HG02973 (cell line): ENCODE results near the gene PDGFRB.

Experiments used
- ATAC-seq: cut with Tn5 transposase; IDR thresholded peaks from one replicate; pipeline ENCODE4 v1.9.1; 2021; ENCODE audit warnings: moderate library complexity; ENCODE audit not compliant: unreplicated experiment

Gene PDGFRB

DNA sequence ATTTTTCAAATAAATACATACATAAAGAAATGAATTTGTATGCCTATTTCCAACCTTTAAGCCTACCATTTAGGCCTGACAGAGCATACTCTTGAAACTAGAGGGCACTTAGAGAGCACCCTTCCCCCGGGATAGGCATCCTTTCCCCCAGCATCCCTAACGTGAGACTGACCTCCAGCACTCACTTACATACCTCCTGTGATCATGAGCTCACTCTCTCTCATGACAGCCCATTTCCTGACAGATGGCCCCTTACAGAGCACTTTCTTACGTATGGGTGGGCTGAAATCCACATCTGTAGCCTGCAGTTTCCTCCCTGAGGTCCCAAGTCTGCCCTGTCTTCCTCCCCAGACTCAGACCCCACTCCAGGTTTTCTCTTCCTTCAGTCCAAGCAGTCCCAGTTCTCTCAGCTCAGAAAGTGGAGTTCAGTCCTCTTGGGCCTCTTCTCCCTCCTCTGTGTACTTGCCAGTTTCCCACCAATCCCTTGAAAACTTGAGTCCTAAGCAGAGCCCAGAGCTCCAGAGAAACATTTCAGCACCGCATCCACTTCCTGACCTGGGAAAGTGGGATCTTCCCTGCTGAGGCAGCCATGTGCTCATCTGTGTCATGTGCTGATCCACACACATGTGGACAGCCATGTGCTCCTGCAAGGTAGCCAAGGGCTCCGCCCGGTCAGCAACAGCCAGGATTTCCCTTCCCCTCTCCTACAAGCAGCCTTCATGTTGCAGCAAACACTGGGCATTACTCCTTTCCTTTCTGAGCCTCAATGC is 8.8 kb upstream of the PDGFRB start:
- ATAC-seq: no peak

DNA sequence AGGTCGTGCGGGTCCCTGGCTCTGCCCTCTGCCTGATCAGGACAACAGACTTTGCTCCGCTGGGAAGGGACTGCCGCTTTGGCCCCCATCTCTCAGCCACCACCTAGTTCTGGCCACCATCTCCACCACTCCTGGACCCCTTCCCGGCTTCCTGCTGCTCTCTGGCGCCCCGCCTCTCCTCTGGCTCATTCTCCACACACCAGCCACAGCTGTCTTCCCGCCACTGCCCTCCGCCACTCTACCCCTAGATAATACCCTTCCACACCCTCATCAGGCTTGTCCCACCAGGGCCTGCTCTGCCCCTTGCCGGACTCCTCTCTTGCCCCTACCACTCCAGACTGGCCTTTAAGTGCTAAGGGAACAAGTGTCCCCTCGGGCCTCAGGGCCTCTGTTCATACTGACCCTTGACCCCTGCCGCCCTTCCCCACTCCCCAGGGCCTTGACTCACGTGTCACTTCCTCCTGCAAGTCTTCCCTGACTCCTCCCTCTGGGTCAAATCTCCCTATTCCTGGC is 8.0 kb upstream of the PDGFRB start:
- no peak for ATAC-seq

DNA sequence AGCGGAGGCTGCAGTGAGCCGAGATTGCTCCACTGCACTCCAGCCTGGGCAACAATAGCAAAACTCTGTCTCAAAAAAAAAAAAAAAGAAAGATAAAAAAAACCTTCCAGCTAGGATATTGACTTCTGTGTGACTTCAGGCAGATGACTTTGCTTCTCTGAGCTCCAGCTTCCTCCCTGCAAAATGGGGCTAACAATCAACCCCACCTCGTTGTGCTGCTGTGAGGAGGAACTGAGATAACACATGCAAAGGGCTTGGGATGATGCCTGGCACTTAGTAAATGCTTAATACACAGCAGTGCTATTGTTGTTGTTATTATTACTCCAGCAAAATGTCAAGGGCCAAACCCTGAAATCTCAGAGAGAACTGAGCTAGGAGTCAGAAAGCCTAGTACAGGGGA is 7.4 kb upstream of the PDGFRB start:
- no peak for ATAC-seq

DNA sequence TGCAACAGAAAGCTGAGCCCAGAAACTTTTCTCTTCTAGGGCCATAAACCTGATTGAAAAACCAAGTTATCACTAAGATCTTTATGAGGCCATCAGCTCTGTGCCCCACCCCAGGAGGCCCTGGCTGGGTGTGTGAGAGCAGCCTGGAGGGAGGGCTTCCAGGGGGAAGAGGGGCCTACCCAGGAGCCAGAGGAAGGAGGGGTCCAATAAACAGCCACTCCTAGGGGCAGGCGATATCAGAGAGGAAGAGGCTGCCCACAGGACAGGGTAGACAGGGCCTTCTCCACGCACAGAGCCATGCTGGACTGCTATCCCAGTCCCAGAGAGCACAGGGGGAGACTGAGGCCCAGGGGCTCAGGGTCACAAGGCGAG is 6.5 kb upstream of the PDGFRB start:
- no peak for ATAC-seq

DNA sequence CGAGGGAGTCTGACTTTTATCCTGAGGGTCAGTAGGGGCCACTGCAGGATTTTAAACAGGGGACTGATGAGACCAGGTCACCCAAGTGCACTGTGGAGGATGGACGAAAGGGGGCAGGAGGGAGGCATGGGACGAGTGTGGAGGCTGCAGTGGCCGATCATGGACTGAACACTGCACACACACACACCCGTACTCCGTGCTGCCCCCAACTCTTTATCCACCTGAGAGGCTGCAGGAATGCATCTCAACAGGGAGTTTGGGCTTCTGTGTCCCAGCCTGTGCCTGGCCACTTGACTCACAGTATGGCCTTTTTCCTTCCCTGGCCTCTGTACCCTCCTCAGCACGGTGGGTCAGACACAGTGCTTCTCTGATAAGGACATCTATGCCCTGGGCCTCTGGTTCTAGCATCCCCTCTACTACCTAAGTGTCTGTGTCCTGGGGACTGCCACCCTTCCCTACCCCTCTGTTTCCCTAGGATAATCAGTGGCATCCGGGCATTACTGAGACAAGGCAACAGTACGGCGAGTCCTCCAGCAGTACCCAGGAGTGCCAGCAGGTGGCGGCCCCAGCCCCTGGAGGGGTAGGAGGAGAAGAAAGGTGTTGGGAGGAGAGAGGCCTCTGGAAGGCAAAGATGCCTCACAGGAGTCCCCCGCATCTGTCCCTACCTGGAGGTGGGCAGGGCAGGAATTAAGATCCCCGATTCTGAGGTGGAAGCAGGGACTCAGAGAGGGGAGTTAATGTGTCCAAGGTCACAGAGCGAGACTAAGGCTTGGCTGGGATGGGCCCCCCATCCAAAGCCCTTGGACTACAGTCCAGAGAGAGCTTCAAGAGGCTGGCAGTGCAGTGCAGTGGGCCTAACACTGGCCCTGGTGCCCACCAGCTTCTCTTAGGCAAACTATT is 5.8 kb upstream of the PDGFRB start:
- peak; percentile 65 for ATAC-seq

DNA sequence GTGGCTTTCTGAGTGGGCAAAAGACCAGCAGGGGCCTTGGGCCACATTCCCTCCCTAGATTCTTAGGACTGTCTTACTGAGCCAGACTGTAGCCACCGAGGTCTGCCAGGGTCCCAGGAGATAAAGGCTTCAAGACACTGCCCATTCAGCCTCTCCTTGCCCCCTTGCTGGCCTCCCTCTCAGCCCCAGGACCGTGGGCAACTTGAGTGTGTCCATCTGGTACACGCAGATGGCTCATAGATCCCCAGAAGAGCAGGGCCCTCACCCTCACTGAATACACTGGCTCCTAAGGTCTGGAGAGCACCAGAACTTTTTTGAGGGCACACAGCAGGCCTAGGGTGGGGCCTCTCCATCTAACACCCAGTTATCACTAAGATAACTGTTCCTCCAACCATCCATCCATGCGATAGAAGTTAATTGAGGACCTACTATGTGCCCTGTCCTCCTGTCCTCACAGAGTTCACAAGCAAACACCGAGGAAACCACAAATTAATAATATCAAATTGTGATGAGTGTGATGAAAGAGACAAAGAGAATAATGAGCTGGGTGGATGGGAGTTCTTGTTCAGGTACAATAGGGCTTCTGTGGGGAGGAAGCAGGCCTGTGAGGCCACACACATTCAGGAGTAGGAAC is 4.9 kb upstream of the PDGFRB start:
- ATAC-seq: no peak

DNA sequence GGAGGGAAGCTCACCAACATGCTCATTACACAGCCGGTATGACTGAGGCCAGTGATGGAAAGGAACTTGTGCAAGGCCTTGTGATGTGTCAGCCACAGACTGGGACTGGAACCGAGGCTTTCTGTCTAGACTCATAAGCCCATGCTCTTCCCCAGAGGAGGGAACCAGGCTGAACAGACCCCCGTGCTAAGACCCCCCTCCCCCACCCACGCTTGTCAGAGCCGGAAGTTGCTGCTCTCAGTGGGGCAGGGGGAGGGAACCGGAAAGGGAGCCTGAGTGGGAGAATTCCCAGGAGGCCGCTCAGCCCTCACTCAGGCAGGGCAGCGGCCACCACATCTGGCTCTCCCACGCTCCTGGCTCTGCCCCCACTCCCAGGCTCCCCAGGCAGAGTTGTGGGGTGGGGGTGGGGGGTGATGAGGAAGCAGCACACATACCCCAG is 4.1 kb upstream of the PDGFRB start:
- ATAC-seq: no peak

DNA sequence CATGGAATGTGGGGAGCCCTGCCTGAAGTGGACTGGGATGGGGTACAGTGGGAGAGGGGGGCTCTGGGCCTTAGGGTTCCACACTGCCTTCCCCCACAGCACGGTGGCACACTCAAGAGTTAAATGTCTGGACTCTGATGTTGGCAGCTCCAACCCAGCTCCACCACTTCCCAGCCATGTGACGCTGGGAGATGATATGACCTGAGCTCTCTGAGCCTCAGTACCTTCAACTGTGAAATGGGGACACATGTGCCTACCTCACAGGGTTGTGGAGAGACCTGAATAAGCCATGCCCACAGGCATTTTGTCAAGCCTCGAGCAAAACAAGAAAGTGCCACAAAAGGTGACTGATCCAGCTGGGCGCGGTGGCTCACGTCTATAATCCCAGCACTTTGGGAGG is 3.4 kb upstream of the PDGFRB start:
- ATAC-seq: no peak

DNA sequence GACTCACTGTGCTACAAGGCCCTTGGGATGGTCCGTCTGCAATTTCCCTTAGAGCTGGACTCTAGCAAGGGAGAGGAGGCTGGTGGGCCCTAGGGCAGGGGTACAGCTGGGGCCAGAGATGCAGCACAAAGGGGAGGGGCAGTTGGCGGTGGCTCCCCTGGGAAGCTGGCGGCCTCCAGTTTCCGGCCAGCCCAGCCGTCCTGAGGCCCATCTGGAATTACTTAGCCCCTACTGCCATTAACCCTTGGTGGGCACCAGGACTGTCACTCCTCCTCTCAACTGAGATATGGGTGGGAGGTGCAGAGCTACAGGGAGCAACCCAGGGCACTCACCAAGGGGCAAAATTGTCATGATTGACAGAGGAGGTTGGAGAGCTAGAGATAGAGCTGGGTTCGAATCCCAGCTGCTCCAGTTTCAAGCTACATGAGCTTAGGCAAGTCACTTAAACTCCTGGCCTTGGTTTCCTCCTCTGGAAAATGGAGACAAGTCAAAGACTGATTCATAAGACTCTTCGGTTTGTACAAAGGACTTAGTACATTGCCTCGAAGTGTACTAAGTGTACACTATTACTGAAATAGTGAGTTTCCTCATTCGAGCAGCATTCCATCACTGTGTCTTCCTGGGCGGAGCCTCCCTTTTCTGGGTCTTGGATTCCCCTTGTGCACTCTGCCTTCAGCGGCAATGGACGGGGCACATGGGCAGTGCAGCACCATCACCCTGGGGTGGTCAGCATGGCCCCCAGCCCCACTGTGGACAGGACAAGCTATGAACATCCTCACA is 2.7 kb upstream of the PDGFRB start:
- ATAC-seq: no peak

DNA sequence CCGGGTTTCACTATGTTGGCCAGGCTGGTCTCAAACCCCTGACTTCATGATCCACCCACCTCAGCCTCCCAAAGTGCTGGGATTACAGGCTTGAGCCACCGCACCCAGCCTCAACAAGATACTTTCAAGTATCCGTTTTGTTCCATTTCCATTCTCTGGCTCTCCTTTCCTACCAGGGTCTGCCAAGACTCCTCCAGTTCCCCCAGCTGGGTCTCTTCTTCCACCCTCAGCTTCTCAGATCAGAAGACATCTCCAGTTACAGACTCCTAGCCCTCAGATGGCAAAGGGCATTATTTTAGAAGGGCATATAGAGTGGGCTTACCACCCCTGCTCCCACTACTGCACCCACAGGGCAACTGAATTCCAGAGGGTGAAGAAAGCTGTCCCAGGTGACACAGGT is 1.5 kb upstream of the PDGFRB start:
- no peak for ATAC-seq

DNA sequence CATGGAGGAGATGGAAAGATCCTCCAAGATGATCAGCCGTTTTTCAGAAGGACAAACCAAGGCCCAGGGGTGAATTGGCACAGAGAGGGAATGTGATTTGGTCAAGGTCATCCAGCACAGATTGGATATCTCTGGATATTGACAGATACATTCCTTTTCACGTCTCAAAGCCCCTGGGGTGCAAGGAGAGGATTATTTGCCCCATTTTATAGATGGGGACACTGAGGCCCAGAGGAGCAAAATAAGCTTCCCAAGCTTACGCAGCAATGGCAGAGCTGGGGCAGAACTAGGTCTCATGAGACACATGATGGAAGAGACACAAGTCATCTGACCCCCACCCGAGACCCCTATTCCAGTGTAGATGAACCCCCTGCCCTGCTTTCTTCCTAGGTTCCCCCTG is 895 bp upstream of the PDGFRB start:
- no peak for ATAC-seq

DNA sequence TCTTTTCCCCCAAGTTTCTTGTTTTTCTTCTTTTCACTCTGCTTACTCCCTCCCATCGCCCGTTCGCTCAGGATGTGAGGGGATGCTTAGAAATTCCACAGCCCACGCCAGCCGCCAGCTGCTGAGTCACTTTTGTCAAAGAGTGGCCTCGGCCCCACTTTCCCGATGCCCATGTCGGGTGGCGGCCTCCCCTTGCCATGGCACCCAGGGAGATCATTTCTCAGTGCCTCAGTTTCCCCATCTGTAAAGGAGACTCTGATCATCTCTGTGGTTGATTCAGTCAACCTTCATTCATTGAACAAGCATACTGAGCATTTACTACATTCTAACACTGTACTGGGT is 353 bp upstream of the PDGFRB start:
- ATAC-seq: no peak

DNA sequence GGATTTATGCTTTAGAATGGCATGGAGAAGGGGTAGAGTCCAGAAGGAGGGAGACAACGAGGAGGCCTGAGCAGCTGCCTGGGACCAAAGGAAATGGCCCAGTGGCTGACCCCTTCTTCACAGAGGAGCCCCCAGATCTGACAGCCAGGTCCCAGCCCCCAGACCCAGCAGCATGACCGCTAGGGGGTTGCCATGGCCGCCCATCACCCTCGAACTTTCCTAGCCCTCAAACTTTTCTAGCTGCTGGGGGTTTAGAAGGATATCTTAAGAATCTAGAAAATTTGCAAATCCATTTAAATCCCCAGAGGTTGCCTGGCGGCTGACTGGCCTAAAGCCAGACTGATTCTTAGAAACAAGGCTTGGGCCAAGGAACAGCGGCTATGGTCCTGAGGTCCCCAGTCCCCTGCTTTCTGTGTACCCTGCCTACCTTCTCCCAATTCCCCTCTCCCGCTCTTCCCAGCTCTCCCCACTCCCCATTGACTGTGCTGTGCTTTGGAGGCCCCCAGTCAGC is 972 bp downstream of the PDGFRB start:
- no peak for ATAC-seq

DNA sequence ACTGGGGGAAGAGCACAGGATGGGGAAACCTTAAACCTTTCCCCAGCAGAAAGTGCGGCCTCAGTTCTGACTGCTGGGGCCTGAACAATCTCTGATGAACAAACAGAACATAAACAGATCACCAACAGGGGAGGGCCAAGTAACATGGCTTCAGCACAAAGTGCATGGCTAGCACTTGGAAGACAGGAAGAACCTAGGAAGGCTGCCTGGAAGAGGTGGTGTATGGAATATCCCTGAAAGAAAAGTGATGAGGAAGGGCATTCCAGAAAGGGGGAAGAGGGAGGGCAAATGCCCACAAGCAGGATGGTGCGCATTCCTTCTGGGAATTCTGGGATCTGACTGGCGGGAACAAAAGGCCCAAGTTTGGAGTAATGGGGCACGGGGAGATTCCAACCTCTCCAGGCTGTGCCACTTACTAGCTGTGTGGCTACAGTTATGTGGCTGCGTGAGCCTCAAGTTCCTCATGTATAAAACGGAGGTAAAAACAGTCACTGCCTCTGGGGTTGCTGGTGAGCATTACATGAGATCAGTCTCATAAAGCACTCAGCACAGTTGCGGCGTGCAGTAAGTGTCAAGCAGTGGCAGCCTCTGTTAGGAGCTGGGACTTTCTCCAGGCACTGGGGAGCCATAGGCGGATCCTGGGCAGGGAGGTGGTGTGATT is 1.6 kb downstream of the PDGFRB start:
- no peak for ATAC-seq

DNA sequence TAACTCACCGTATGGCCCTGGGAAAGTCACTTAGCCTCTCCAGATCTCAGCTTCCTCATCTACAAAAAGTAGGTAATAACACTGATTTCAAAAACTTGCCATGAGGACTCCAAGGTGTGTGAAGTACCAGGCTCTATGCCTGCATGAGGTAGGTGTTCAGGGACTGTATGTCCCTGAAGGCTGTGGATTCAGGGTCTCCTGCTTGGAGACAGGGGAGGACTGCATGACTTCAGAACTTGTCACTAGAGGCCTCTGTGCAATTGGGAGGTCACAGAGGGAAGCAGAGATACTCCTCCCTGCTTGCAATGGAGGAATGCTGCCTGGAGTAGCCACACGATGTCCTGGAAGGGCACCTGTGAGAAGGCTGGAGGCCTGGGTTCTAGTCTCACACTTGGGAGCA is 2.2 kb downstream of the PDGFRB start:
- ATAC-seq: no peak

DNA sequence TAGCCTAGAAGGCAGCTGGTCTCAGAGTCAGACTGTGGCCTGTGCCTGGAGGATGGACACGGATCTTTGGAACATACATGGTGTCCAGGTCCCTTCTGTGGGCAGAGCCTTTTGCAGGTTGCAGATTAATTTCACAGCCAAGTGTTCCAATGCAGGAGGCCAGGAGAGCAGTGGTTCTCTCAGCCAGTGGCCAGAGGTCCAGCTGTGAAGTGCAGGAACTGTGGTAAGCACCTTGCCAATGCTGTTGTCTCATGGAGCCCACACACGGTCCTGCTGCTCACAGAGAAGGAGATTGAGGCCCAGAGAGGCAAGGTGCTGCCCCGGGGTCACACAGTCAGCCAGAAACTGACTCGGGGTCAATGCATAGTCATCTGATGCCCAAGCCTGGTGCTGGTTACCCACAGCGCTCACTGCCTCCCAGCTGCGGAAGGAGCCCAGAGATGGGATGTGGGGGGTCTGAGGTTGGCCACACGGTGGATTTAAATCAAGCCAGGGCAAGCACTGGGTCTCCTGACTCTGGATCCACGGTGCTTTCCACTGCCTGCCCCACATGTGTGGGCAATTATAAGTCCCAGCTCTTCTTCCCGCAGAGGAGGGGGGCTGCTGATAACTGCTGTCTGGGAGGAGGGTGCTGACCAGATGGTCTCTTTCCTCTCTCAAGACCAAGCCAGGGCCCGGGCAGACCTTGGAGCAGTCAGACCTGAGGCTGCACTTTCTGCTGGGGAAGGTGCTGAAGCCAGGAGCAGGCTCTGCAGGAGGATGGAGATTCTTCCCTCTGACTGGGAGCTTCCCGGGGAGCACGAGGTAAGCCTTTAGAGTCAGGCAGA is 2.8 kb downstream of the PDGFRB start:
- no peak for ATAC-seq

DNA sequence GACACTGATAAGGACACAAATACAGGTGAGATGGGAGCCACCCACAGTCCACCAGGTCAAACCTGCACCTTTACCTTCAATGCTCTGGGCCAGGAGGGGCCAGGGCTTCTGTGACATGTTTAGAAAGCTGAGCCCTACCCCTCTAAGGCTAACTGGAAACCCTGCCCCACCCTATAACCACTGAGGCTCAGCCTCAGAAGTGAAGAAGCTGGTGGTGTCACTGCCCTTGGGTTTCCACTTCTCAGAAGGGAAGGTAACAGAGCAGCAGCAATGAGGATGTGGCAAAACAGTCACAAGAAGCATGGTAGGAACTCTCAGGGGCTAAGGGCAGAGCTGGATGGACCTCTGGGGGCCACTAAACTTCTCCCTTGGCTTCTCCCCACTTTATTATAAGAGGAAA is 6.0 kb downstream of the PDGFRB start:
- ATAC-seq: no peak

DNA sequence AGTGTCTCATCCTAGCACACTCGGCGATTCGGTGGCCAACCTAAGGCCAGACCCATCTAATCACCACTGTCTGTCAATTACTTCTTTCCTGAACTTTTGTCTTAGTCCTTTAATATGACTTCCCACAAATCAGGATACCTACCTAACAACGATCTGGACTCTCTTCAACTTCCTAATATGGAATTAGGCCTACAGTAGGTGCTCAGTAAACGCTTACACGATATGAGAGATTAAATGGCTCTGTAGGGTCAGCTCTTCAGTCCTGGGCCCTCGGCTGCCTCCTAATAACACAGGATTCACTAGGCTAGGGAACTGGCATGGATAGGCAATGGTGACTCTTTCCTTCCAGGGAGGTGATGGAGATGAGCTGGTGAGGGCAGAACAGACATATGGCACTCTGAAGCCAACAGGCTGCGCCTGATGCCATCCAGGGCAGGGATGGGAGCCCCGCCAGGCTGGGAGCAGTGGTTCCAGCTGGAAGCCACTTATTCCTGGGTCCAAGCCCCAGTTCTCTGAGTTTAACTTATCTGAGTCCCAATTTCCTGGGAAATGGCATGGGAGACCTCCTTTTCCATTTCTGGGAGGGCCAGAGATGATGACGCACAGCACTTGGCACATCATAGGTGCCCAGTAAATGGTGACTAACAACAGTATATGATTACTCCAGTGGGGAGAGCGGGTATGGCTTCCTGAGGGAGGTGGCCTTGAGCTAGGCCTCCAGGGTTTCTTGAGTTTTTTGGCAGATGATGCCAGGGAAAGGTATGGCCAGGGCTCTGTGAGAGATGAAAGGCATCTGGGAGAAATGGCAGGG is 7.3 kb downstream of the PDGFRB start:
- no peak for ATAC-seq

DNA sequence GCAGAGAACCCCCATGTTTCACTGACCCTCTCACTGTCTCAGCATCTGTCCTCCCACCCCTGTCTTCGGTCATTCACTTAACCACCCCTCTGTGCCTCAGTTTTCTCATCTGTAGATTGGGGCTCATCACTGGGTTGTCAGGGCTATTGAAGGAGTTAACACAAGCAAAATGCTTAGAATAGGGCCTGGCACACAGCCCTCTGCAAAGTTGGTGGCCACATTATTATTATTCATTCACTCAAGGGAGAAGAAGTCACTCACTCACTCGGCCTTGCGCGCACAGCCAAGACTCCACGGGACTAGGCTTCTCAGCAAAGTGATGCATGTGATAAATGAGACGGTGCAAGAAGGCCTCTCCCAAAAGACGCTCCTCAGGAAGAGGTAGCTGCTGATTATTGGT is 8.0 kb downstream of the PDGFRB start:
- ATAC-seq: no peak
